ENCODE data around the gene PARVG. TPM values are rescaled to one million over a fixed set of nuclear protein-coding genes. Genes with fewer than 3 reads are reported as not detected.

The PARVG gene
- total and polyA plus RNA-seq, 9 of the 15 experiments (the other 6 are each of a cell fraction or from before 2014, with no cell fraction given) = 0.35 TPM; not detected in 8

DNA sequence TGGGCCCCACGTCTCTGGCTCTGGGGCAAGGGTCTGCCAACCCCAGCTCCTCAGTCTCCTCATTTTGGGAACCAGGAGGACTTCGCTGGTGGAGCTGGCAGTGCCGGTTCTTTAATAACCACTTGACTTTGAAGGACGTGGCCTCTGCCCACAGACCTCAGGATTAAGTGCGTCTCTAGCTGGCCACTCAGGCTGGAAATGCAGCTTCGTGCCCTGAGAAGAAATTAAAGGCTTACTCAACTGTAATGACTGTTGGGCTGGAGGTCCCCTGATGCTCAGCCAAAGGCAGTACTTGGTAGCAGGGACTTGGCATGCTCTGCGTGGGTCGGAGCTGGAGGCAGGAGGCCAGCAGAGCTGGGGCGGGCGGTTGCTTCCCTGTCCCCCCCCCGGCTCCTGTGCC lies 16.7 kb upstream of the PARVG start (continued):
- no peak for TF ChIP-seq ZNF584 (CRISPR knock-in tag; IDR thresholded peaks at IDR 0.05; ENCODE audit: low read depth)

GRCh38 chr22:44165286-44165874 lies 15.3 kb upstream of the PARVG start:
- 76% methylated on average over 9 of the region's 15 CpGs for WGBS (ENCODE audit: insufficient coverage, low coverage, missing lambda C conversion rate)
- H3K27me3 ChIP-seq (ENCODE audit: control insufficient read depth in 2 of 2, insufficient read depth in 2 of 2, low read length in 2 of 2) = no peaks in the 10 kb centered on the region

More at GRCh38 chr22:44165286-44165874, 15.3 kb upstream of the PARVG start:
- Histone ChIP-seq H4K20me1 (replicated peaks; ENCODE audit: control insufficient read depth, insufficient read depth, low read length) (no peaks in the 10 kb centered on the region), H3K9me1 (ENCODE audit: control insufficient read depth, insufficient read depth, low read length) (no peaks in the 10 kb centered on the region), H3K4me3 (no peak overlapping the region), H3K36me3 (ENCODE audit: control insufficient read depth, insufficient read depth, low read length) (no peaks in the 10 kb centered on the region), H2AFZ (ENCODE audit: low read depth, low read length) (no peak overlapping the region), H3K9ac (ENCODE audit: insufficient read depth in 1 of 2, low read depth in 2 of 2, low read length in 2 of 2) (no peak overlapping the region), H3K27ac (ENCODE audit: extremely low read depth, low read depth, low read length) (no peak overlapping the region), H3K9me3 (replicated peaks; ENCODE audit: control insufficient read depth, insufficient read depth, low read depth, low read length) (no peaks in the 10 kb centered on the region), H3K79me2 (ENCODE audit: control insufficient read depth, insufficient read depth, low read length) (no peaks in the 10 kb centered on the region), H3K4me2 (ENCODE audit: insufficient read depth, low read length) (no peak overlapping the region), H3K4me1 (replicated peaks in 1 of 2; ENCODE audit: control insufficient read depth in 2 of 2, insufficient read depth in 2 of 2, low read length in 2 of 2) (no peaks in the 10 kb centered on the region)
- no TSS peak for BruUV-seq (replicated peaks)
- in situ Hi-C loops (cut with MboI) (no loop called here), intact Hi-C loops (cut with micrococcal nuclease) (no loop called here)
- DNase-seq (ENCODE audit: extremely low read depth in 1 of 4, low spot score in 3 of 4) (no peak), ATAC-seq (no peak), FAIRE-seq (no peak)
- POLR2A ChIA-PET = no interaction called here
- TF ChIP-seq, protein P1, sequence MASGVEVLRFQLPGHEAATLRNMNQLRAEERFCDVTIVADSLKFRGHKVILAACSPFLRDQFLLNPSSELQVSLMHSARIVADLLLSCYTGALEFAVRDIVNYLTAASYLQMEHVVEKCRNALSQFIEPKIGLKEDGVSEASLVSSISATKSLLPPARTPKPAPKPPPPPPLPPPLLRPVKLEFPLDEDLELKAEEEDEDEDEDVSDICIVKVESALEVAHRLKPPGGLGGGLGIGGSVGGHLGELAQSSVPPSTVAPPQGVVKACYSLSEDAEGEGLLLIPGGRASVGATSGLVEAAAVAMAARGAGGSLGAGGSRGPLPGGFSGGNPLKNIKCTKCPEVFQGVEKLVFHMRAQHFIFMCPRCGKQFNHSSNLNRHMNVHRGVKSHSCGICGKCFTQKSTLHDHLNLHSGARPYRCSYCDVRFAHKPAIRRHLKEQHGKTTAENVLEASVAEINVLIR (CRISPR knock-in tag; IDR thresholded peaks at IDR 0.05) = no peak
- TF ChIP-seq EHMT2 (IDR thresholded peaks at IDR 0.05) = no peak
- TF ChIP-seq, protein P2, sequence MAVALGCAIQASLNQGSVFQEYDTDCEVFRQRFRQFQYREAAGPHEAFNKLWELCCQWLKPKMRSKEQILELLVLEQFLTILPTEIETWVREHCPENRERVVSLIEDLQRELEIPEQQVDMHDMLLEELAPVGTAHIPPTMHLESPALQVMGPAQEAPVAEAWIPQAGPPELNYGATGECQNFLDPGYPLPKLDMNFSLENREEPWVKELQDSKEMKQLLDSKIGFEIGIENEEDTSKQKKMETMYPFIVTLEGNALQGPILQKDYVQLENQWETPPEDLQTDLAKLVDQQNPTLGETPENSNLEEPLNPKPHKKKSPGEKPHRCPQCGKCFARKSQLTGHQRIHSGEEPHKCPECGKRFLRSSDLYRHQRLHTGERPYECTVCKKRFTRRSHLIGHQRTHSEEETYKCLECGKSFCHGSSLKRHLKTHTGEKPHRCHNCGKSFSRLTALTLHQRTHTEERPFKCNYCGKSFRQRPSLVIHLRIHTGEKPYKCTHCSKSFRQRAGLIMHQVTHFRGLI (CRISPR knock-in tag; IDR thresholded peaks at IDR 0.05) = no peak
- TF ChIP-seq XRCC3 (IDR thresholded peaks at IDR 0.05) = no peak
- no peak for TF ChIP-seq CBX1 (IDR thresholded peaks at IDR 0.05; ENCODE audit: low read depth)
- TF ChIP-seq ELF4 (CRISPR knock-in tag; IDR thresholded peaks at IDR 0.05) = no peak
- TF ChIP-seq TSC22D4 (tag; IDR thresholded peaks at IDR 0.05) = no peak
- TF ChIP-seq, protein P3, sequence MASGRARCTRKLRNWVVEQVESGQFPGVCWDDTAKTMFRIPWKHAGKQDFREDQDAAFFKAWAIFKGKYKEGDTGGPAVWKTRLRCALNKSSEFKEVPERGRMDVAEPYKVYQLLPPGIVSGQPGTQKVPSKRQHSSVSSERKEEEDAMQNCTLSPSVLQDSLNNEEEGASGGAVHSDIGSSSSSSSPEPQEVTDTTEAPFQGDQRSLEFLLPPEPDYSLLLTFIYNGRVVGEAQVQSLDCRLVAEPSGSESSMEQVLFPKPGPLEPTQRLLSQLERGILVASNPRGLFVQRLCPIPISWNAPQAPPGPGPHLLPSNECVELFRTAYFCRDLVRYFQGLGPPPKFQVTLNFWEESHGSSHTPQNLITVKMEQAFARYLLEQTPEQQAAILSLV (tag; IDR thresholded peaks at IDR 0.05) = no peak
- no peak for TF ChIP-seq SIN3B (IDR thresholded peaks at IDR 0.05; ENCODE audit: low read depth)
- no peak for TF ChIP-seq ZNF347 (CRISPR knock-in tag; IDR thresholded peaks at IDR 0.05; ENCODE audit: low read depth)
- TF ChIP-seq FOSL1 (tag; conservative IDR thresholded peaks at IDR 0.05) = no peak
- TF ChIP-seq ARID4B (CRISPR knock-in tag; IDR thresholded peaks at IDR 0.05) = no peak
- TF ChIP-seq ESRRA (IDR thresholded peaks at IDR 0.05; ENCODE audit: borderline replicate concordance, low read depth) = no peak
- CTCF ChIA-PET (ENCODE audit: low intra/inter-chr PET ratio) = no interaction called here

Measured in K562 (cell line).